8988T (cell line): ENCODE data around the gene GCGR.

Experiments used
- DNase-seq: peaks from one replicate; pipeline ENCODE4 v3.0.0; 2011

Gene GCGR

DNA sequence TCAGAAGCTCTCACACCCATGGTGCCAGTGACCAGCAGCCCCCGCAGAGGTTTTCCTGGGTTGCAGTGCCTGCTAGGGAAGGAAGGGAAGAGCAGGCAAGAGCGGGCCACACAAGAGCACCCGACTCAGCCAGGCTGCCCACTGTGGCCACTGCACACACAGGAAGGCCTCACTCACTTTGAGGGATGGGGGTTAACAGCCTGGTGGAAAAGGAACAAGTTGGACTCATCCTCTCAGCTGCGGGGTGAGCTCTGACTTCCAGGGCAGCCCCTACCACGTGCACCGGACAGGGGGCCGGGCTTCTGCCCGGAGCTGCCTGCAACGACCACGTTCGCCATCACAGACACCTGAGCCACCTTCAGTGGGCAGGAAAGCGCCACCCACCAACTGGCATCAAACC is 48.3 kb downstream of the GCGR start:
- DNase-seq, result no peak

DNA sequence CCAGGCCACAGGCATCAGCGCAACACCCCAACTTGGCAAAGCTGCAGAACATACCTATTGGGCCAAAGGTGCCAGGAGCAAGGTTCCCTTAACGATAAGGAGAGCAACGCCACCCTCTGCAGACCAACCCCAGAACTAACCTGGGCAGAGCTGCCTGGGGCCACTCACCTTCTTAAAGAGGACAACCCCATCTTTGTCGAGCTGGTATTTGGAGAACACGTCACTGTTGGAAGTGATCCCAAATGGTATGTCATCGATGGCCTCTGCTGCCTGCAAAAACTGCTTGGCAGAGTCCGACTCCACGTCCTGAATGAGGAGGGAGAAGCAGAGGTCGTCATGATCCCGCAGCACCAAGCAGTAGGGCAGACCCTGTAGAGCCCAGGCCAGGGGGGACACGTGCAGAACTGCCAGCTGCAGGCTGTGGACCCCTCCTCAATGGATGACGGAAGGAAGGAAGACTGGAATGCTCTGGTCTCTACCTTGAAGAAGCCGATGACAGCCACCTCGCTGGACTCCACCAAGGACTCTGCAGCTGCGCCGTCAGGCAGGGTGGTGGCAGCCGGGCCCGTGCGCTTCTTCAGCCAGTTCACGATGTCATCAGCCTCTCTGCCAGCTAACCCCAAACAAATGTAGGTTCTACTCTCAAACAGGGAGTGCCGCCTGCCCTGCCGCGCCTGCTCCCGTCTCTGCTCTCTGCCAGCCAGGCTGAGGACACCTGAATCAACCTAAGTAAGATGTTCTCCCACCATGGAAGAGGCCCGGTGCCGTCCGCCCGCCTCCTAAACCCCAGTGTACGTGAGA is 51.2 kb downstream of the GCGR start:
- no peak for DNase-seq

DNA sequence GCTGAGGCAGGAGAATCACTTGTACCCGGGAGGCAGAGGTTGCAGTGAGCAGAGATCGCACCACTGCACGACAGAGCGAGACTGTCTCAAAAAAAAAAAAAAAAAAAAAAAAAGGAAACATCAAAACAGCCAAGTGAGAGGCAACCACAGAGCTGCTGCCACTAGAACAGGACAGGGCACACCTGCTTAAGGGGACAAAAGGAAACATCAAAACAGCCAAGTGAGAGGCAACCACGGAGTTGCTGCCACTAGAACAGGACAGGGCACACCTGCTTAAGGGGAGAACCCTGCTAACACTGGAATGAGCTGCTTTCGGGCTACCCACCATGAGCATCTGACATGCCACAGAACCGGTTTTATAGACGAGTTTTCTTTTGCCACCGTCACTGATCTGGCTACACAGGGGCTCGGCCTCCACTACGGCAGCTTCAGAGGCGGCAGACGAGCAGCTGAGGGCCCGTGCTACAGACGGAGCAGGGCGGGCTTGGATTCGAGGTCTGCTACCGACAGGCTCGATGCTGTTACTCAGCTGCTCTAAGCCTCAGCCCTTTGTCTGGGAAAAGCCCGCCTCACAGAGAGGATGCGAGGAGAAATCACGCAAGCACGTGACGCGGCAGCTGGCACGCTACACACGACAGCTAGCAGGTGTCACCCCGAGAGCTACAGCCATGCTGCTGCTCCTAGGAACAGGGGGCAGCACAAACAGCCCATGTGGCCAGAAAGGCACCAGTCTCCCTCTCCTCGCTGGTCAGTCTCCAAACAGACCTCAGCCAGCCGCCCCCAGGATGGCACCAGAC is 54.4 kb downstream of the GCGR start:
- DNase-seq, result no peak

DNA sequence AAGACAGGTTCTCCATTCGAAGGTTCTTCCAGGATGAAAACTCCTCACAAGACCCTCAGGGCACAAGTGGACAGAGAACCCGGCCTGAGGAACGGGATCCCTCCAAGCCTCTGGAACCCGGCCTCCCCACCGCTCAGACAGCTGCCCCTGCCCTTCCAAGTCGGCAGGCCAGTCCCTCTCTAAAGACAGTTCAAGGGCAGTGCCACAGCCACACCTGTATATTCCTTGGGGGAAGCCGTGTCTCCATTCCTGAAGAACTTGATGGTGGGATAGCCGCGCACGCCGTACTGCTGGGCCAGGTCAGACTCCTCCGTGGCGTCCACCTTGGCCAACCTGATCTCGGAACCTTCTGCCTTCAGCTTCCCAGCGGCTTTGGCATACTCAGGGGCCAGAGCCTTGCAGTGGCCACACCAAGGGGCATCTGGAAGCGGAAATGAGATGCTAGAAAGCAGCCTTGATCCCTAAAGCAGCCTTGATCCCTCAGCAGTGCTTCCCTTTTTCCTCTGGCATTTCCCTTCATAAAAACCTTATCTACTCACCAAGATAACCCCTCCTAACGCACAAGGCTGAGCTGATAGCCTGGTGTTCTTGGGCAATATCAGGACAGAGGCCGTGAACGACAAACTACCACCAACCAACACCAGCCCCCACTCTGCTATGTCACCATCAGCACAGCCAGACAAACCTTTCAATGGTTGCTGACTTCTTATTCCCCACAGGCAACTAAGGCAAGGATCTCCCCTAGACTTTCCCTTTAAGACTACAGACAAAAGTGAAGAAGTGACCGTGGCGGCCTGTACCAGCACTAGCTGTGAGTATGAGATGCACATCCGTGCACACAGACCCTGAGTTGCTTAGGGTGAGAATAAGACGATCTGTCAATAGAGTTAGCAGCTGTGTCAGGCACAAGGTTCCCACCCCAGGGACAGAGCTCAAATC is 55.3 kb downstream of the GCGR start:
- no peak for DNase-seq

DNA sequence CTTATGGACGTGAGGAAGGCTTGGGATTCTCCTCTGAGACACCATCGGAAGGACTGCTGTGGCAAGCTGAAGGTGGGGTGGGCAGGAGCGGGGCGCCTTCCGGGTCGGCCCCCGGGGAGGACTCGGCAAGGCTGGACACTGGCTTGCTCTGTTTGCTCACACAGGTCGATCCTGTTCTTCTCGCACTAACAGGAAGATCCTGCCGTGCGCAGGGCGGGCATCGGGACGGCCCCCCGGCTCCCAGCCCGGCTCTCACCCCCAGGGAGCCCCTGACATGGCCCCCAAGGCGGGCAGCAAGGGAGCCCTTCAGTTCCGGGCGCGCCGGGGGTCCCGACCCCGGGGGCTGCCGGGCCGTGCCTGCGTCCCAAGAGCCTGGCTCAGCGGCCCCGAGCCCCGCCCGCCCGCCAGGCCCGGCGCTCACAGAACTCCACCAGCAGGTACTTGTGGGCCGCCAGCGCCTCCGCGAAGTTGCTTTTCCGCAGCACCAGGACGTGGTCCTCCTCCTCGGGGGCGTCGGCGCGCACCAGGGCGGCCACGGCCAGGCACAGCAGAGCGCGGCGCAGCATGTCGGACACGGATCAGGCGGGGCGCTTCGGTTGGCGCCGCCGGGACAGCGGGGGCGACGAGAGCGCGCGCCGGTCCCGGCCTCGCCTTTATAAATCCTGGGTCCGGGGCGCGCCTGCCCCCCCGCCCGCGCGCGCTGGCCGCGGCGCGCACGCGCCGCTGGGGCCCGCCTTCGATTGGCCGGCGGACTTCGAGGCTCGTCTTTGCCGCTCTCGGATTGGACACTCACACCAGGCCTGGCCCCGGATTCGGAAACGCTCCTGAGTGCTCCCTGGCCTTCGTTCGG is 56.2 kb downstream of the GCGR start, which contains the start of gene P4HB:
TSS of gene P4HB (minus strand) at position 630 of the 850 bp plus-strand sequence. CDS start at position 566, 64 bp downstream.
- DNase-seq, result no peak

DNA sequence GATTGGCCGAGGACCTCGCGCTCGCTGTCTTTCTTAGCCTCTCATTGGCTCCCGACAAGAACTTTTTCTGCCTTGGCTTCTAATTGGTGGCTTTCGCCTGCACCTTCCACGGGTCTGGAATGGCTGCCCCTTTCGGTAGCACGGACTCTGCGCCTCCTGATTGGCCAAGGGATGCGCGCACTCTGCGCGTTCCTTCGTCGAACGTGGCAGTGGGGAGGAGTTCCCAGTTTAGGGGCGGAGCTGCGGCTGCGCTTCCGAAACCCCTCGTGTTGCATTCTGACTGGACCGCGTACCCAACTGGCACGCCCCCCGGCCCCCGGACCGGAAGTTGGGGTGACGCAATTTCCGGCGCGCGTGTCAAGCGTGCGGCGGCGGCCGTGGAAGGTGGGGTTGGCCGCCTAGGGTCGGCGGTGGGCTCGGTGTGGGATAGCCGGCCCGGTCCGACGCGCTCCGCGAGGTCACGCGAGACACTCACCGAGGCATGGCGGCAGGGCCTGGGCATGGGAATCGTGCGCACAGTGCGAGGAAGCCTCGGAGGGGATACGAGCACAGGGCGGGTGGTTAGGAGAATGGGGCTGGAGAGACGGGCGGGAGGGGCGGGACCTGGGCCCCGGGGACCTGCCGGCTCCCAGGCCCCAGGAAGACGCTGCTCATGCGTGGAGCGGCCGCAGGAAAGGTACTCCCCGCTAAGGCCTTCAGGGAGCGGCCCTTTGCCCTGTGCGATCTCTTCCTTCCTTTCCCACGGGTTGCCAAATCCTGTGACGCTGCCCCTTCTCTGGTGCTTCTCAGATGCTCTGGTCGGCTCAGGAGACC is 57.0 kb downstream of the GCGR start:
- DNase-seq, result peak; percentile 95

DNA sequence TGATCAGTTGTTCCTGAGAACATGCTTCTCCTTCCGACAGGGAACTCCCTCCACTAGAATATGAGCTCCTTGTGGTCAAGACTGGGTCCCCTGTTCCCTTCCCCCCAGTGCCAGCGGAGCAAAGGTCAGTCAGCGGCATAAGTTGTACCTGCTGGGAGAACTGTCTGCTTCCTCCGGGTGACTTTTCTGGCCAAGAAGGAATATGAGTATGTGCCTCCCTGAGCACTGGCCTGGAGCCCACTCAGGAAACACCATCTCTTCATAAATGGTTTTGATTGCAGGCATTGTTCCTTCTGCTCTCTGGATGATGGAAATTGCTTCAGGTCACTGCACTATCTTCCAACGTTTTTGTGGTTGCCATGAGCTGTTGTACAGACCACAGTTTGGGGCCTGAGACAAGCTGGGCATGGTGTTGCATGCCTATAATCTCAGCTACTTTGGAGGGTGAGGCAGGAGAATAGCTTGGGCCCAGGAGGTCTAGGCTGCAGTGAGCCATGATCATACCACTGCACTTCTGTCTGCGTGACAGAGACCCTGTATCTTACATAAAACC is 59.2 kb downstream of the GCGR start:
- no peak for DNase-seq
